HG03060 (cell line): ENCODE results near the gene SPATS1.

ENCODE experiments used
- ATAC-seq: cut with Tn5 transposase; IDR thresholded peaks from one replicate; pipeline ENCODE4 v1.9.1; 2021; ENCODE audit warnings: low read depth, moderate number of reproducible peaks; ENCODE audit not compliant: unreplicated experiment

The SPATS1 gene

GRCh38 chr6:44342489-44342888, at the start of gene SPATS1:
Gene SPATS1, plus strand, starts transcription at chr6:44342650. Its CDS starts 446 bp downstream, at chr6:44343096.
- ATAC-seq = no peak

- ATAC-seq = no peak
Measured at GRCh38 chr6:44292661-44293365, 49.6 kb upstream of the SPATS1 start.

- no peak for ATAC-seq
Measured at GRCh38 chr6:44294832-44295791, 47.3 kb upstream of the SPATS1 start.

- ATAC-seq = no peak
Measured at GRCh38 chr6:44297063-44298038, 45.1 kb upstream of the SPATS1 start.

GRCh38 chr6:44298055-44298803, 44.2 kb upstream of the SPATS1 start:
- ATAC-seq = no peak

GRCh38 chr6:44298864-44299263, 43.6 kb upstream of the SPATS1 start:
- ATAC-seq = no peak

- no peak for ATAC-seq
Measured at GRCh38 chr6:44300292-44300823, 42.1 kb upstream of the SPATS1 start.

GRCh38 chr6:44301106-44301505, 41.3 kb upstream of the SPATS1 start:
- ATAC-seq = no peak

GRCh38 chr6:44301782-44302564, 40.5 kb upstream of the SPATS1 start:
- no peak for ATAC-seq

- ATAC-seq = no peak
Measured at GRCh38 chr6:44302856-44303255, 39.6 kb upstream of the SPATS1 start.

- ATAC-seq = no peak
Measured at GRCh38 chr6:44303842-44304241, 38.6 kb upstream of the SPATS1 start.

GRCh38 chr6:44304282-44305199, 37.9 kb upstream of the SPATS1 start:
- no peak for ATAC-seq

GRCh38 chr6:44305200-44305725, 37.2 kb upstream of the SPATS1 start:
- no peak for ATAC-seq

- ATAC-seq = no peak
Measured at GRCh38 chr6:44306710-44307109, 35.7 kb upstream of the SPATS1 start.

- ATAC-seq = no peak
Measured at GRCh38 chr6:44307217-44307616, 35.2 kb upstream of the SPATS1 start.

GRCh38 chr6:44309092-44309491, 33.4 kb upstream of the SPATS1 start:
- no peak for ATAC-seq

GRCh38 chr6:44309631-44310030, 32.8 kb upstream of the SPATS1 start:
- ATAC-seq = no peak
